OCI-LY3 (cell line): ENCODE data around the gene SH2D3C.

ENCODE experiments used
- EZH2phosphoT487 ChIP-seq: fragments of 200-600 bp; shearing (Covaris generic); IDR thresholded peaks from 2 replicates; pipeline ENCODE4 v1.6.1; 2018; ENCODE audit warnings: antibody characterized with exemption, mixed run types, low read depth
- TF ChIP-seq, protein P1 (sequence below): fragments of 200-600, 300-600 bp; sonication (generic); IDR thresholded peaks from 2 replicates; pipeline ENCODE4 v1.5.1; 2014; ENCODE audit warnings: antibody characterized with exemption, low read length, low read depth

DNA sequence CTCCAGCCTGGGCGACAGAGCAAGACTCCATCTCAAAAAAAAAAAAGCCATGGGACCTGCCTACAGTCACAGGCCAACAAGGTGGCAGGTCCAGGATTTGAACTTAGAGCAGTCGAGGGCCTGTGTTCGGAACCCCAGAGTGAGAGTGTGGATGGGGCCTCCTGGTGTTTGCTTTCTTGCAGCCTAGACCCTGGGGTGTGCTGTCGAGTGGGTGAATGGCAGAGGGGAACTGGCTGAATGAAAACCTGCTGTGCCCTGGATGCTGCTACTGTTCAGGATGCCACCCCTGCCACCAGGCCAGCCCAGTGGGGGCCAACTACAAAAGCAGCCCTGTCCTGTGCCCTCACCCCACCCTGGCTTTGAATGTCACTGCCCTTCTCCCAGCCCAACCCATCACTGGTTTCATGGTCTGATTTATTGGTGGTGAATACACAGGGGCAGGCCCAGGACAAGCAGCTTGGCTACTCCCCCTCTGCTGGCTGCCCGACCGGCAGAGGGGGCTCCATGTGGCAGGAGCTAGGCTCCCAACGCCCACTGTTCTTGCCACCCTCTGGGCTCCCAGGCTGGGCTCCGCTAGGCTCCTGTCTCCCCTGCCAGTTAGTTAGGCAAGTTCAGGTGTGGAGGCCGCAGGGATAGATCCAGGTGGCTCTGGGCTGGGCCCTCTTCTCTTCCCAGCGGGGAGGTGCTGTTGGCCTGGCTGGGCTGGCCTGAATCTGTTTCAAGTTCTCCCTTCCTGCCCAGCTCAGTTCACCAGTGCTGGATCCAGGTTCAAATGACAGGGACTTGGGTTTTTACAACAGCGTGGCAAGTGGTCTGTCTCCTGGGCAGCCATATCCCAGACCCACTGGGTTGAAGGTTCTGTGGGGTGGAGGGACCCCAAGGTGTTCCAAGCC is 36.4 kb upstream of the SH2D3C start:
- TF ChIP-seq, protein P1, sequence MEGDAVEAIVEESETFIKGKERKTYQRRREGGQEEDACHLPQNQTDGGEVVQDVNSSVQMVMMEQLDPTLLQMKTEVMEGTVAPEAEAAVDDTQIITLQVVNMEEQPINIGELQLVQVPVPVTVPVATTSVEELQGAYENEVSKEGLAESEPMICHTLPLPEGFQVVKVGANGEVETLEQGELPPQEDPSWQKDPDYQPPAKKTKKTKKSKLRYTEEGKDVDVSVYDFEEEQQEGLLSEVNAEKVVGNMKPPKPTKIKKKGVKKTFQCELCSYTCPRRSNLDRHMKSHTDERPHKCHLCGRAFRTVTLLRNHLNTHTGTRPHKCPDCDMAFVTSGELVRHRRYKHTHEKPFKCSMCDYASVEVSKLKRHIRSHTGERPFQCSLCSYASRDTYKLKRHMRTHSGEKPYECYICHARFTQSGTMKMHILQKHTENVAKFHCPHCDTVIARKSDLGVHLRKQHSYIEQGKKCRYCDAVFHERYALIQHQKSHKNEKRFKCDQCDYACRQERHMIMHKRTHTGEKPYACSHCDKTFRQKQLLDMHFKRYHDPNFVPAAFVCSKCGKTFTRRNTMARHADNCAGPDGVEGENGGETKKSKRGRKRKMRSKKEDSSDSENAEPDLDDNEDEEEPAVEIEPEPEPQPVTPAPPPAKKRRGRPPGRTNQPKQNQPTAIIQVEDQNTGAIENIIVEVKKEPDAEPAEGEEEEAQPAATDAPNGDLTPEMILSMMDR = no peak
- no peak for TF ChIP-seq EZH2phosphoT487
